ENCODE results near the gene MAP3K15.
"Not testable (repeated sequence)": the region's sequence is repeated elsewhere in the genome, so short reads cannot be mapped to it uniquely, and the experiment has no call there.

Gene MAP3K15

DNA sequence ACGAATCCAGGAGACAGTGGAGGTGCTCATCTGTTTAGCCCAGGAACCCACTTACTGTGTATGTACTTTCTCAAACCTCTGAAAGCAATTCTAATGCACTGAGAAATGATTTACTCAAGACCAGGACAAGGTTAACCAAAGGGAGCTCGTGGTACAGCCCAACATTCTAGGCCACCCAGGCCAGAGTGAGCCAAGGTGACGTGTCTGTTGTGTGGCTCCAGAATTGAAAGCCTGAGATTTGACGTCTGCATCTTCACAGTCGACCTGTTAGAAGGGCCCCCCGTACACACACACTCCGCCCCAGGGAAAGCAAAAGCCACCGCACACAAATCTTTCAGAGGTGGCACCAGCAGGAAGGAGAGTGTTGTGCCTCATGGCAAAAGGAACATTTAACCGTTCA is 2.3 kb downstream of the MAP3K15 start:
- no peak for DNase-seq (ENCODE audit: low read depth in 1 of 2, low spot score in 1 of 2)
- TF ChIP-seq GABPA (IDR thresholded peaks at IDR 0.05; ENCODE audit: low read depth) (no peak), SPI1 (IDR thresholded peaks at IDR 0.05; ENCODE audit: borderline replicate concordance, low read depth) (no peak), POLR2AphosphoS5 (IDR thresholded peaks at IDR 0.05; ENCODE audit: low read depth) (no peak)
- TF ChIP-seq, protein P1, sequence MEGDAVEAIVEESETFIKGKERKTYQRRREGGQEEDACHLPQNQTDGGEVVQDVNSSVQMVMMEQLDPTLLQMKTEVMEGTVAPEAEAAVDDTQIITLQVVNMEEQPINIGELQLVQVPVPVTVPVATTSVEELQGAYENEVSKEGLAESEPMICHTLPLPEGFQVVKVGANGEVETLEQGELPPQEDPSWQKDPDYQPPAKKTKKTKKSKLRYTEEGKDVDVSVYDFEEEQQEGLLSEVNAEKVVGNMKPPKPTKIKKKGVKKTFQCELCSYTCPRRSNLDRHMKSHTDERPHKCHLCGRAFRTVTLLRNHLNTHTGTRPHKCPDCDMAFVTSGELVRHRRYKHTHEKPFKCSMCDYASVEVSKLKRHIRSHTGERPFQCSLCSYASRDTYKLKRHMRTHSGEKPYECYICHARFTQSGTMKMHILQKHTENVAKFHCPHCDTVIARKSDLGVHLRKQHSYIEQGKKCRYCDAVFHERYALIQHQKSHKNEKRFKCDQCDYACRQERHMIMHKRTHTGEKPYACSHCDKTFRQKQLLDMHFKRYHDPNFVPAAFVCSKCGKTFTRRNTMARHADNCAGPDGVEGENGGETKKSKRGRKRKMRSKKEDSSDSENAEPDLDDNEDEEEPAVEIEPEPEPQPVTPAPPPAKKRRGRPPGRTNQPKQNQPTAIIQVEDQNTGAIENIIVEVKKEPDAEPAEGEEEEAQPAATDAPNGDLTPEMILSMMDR (IDR thresholded peaks at IDR 0.05; ENCODE audit: insufficient read depth, low read length), result no peak
- TF ChIP-seq, protein P2, sequence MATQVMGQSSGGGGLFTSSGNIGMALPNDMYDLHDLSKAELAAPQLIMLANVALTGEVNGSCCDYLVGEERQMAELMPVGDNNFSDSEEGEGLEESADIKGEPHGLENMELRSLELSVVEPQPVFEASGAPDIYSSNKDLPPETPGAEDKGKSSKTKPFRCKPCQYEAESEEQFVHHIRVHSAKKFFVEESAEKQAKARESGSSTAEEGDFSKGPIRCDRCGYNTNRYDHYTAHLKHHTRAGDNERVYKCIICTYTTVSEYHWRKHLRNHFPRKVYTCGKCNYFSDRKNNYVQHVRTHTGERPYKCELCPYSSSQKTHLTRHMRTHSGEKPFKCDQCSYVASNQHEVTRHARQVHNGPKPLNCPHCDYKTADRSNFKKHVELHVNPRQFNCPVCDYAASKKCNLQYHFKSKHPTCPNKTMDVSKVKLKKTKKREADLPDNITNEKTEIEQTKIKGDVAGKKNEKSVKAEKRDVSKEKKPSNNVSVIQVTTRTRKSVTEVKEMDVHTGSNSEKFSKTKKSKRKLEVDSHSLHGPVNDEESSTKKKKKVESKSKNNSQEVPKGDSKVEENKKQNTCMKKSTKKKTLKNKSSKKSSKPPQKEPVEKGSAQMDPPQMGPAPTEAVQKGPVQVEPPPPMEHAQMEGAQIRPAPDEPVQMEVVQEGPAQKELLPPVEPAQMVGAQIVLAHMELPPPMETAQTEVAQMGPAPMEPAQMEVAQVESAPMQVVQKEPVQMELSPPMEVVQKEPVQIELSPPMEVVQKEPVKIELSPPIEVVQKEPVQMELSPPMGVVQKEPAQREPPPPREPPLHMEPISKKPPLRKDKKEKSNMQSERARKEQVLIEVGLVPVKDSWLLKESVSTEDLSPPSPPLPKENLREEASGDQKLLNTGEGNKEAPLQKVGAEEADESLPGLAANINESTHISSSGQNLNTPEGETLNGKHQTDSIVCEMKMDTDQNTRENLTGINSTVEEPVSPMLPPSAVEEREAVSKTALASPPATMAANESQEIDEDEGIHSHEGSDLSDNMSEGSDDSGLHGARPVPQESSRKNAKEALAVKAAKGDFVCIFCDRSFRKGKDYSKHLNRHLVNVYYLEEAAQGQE (IDR thresholded peaks at IDR 0.05; ENCODE audit: insufficient replicate concordance, low read depth), result no peak
- no peak overlapping the region for H3K4me3 ChIP-seq (replicated peaks; ENCODE audit: insufficient read depth, low read length)
- H3K27ac ChIP-seq (replicated peaks), result no peak overlapping the region
- no peaks in the 10 kb centered on the region for H3K27me3 ChIP-seq (ENCODE audit: insufficient read depth, poor library complexity, severe bottlenecking)

DNA sequence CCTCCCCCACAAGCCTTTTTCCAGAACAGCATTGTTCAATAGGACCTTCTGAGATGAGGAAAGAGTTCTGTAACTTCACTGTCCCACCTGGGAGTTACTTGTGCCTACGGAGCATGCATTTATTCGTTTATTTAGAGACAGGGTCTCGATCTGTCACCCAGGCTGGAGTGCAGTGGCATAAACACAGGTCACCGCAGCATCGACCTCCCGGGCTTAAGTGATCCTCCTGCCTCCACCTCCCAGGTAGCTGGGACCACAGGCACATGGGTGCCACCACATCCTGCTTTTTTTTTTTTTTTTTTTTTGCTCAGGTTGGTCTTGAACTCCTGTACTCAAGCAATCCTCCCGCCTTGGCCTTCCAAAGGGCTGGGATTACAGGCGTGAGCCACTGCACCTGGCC is 2.9 kb downstream of the MAP3K15 start:
- TF ChIP-seq POLR2AphosphoS5 (IDR thresholded peaks at IDR 0.05; ENCODE audit: low read depth), result no peak
- TF ChIP-seq, protein P2 (IDR thresholded peaks at IDR 0.05; ENCODE audit: insufficient replicate concordance, low read depth), result no peak
- TF ChIP-seq SPI1 (IDR thresholded peaks at IDR 0.05; ENCODE audit: borderline replicate concordance, low read depth), result no peak
- TF ChIP-seq, protein P1 (IDR thresholded peaks at IDR 0.05; ENCODE audit: insufficient read depth, low read length), result no peak
- TF ChIP-seq GABPA (IDR thresholded peaks at IDR 0.05; ENCODE audit: low read depth), result no peak
- no peaks in the 10 kb centered on the region for H3K27me3 ChIP-seq (ENCODE audit: insufficient read depth, poor library complexity, severe bottlenecking)

DNA sequence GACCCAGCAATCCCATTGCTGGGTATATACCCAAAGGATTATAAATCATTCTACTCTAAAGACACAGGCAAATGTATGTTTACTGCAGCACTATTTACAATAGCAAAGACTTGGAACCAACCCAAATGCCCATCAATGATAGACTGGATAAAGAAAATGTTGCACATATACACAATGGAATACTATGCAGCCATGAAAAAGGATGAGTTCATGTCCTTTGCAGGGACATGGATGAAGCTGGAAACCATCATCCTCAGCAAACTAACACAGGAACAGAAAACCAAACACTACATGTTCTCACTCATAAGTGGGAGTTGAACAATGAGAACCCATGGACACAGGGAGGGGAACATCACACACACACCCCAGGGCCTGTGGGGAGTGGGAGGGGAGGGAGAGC is 3.5 kb downstream of the MAP3K15 start:
- H3K4me3 ChIP-seq (replicated peaks; ENCODE audit: insufficient read depth, low read length); DNase-seq (ENCODE audit: low read depth in 1 of 2, low spot score in 1 of 2); H3K27ac ChIP-seq (replicated peaks); H3K27me3 ChIP-seq (ENCODE audit: insufficient read depth, poor library complexity, severe bottlenecking): not testable (repeated sequence)

More for the DNA sequence above, 2.9 kb downstream of the MAP3K15 start:
- DNase-seq (ENCODE audit: low read depth in 1 of 2, low spot score in 1 of 2), result no peak
- H3K4me3 ChIP-seq (replicated peaks; ENCODE audit: insufficient read depth, low read length), result no peak overlapping the region
- H3K27ac ChIP-seq (replicated peaks), result no peak overlapping the region

DNA sequence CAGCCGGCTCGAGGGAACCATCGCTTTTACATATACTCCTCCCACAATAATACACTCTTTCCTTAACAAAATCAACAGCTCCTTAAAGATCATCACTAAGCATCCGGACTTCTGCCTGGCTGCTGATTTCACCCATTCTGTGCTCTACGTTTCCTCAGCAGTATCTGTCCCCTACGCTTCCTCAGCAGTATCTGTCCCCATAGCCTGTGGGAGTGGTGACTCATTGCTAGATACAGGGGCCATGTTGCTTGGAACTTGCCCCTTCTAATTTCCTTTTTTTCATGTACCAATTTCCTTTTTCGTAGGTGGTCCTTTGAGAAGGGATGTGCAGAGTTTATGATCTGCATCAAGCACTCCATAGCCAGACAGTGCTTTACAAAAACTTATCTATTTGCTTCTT is 18.6 kb downstream of the MAP3K15 start:
- no peak for DNase-seq (ENCODE audit: low read depth in 1 of 2, low spot score in 1 of 2)
- TF ChIP-seq POLR2AphosphoS5 (IDR thresholded peaks at IDR 0.05; ENCODE audit: low read depth) (no peak), GABPA (IDR thresholded peaks at IDR 0.05; ENCODE audit: low read depth) (no peak), SPI1 (IDR thresholded peaks at IDR 0.05; ENCODE audit: borderline replicate concordance, low read depth) (no peak)
- TF ChIP-seq, protein P2 (IDR thresholded peaks at IDR 0.05; ENCODE audit: insufficient replicate concordance, low read depth), result no peak
- TF ChIP-seq, protein P1 (IDR thresholded peaks at IDR 0.05; ENCODE audit: insufficient read depth, low read length), result no peak
- Histone ChIP-seq H3K27ac (replicated peaks) (no peak overlapping the region), H3K27me3 (ENCODE audit: insufficient read depth, poor library complexity, severe bottlenecking) (no peaks in the 10 kb centered on the region), H3K4me3 (replicated peaks; ENCODE audit: insufficient read depth, low read length) (no peak overlapping the region)
